ENCODE measurements around the gene ELMO1.

Gene ELMO1

GRCh38 chr7:37102518-37103137 is 346.0 kb downstream of the ELMO1 start:
- no peaks in the 10 kb centered on the region for H3K79me2 ChIP-seq (ENCODE audit: control insufficient read depth, low read length)
- H3K4me3 ChIP-seq (ENCODE audit: low read length): no peak overlapping the region
- H3F3A ChIP-seq (ENCODE audit: control insufficient read depth, insufficient read depth): no peaks in the 10 kb centered on the region
- no peaks in the 10 kb centered on the region for H3K36me3 ChIP-seq (ENCODE audit: control insufficient read depth, low read length)
- no peak overlapping the region for H3K27ac ChIP-seq (ENCODE audit: low read depth, low read length)
- no peak overlapping the region for H3K4me2 ChIP-seq (ENCODE audit: low read length)
- H4K20me1 ChIP-seq (ENCODE audit: control insufficient read depth, insufficient read depth, low read depth, low read length): no peaks in the 10 kb centered on the region
- no peaks in the 10 kb centered on the region for H3K27me3 ChIP-seq (ENCODE audit: control insufficient read depth, low read length)
- TF ChIP-seq EZH2phosphoT487 (IDR thresholded peaks at IDR 0.05; ENCODE audit: borderline replicate concordance, low read length) (no peak), CTCF (IDR thresholded peaks at IDR 0.05; ENCODE audit: low read depth, low read length, poor library complexity, severe bottlenecking) (no peak)
- H3K9me2 ChIP-seq (replicated peaks; ENCODE audit: control insufficient read depth, low read length): no peaks in the 10 kb centered on the region
- H3K4me1 ChIP-seq (ENCODE audit: control insufficient read depth, low read length): peaks cover 7% of the 10 kb centered on the region
- H3K9me3 ChIP-seq (ENCODE audit: control insufficient read depth, insufficient read depth, low read length): no peaks in the 10 kb centered on the region

- H4K20me1 ChIP-seq (ENCODE audit: control insufficient read depth, insufficient read depth, low read depth, low read length): no peaks in the 10 kb centered on the region
- H3F3A ChIP-seq (ENCODE audit: control insufficient read depth, insufficient read depth): no peaks in the 10 kb centered on the region
- H3K27ac ChIP-seq (ENCODE audit: low read depth, low read length): no peak overlapping the region
- no peaks in the 10 kb centered on the region for H3K9me2 ChIP-seq (replicated peaks; ENCODE audit: control insufficient read depth, low read length)
- no peaks in the 10 kb centered on the region for H3K9me3 ChIP-seq (ENCODE audit: control insufficient read depth, insufficient read depth, low read length)
- H3K4me1 ChIP-seq (ENCODE audit: control insufficient read depth, low read length): no peaks in the 10 kb centered on the region
- no peaks in the 10 kb centered on the region for H3K27me3 ChIP-seq (ENCODE audit: control insufficient read depth, low read length)
- H3K36me3 ChIP-seq (ENCODE audit: control insufficient read depth, low read length): no peaks in the 10 kb centered on the region; the same call in 1 of the 2 replicates
- H3K79me2 ChIP-seq (ENCODE audit: control insufficient read depth, low read length): no peaks in the 10 kb centered on the region
- H3K4me2 ChIP-seq (ENCODE audit: low read length): no peak overlapping the region
- TF ChIP-seq EZH2phosphoT487 (IDR thresholded peaks at IDR 0.05; ENCODE audit: borderline replicate concordance, low read length) (no peak), CTCF (IDR thresholded peaks at IDR 0.05; ENCODE audit: low read depth, low read length, poor library complexity, severe bottlenecking) (no peak)
- H3K4me3 ChIP-seq (ENCODE audit: low read length): no peak overlapping the region
Measured at GRCh38 chr7:37100735-37101331, 347.8 kb downstream of the ELMO1 start.

- TF ChIP-seq EZH2phosphoT487 (IDR thresholded peaks at IDR 0.05; ENCODE audit: borderline replicate concordance, low read length) (no peak), CTCF (IDR thresholded peaks at IDR 0.05; ENCODE audit: low read depth, low read length, poor library complexity, severe bottlenecking) (no peak)
- no peaks in the 10 kb centered on the region for H3K79me2 ChIP-seq (ENCODE audit: control insufficient read depth, low read length)
- no peaks in the 10 kb centered on the region for H3K9me3 ChIP-seq (ENCODE audit: control insufficient read depth, insufficient read depth, low read length)
- H4K20me1 ChIP-seq (ENCODE audit: control insufficient read depth, insufficient read depth, low read depth, low read length): no peaks in the 10 kb centered on the region
- H3F3A ChIP-seq (ENCODE audit: control insufficient read depth, insufficient read depth): no peaks in the 10 kb centered on the region
- no peak overlapping the region for H3K4me3 ChIP-seq (ENCODE audit: low read length)
- peaks cover 15% of the 10 kb centered on the region for H3K36me3 ChIP-seq (ENCODE audit: control insufficient read depth, low read length)
- H3K4me1 ChIP-seq (ENCODE audit: control insufficient read depth, low read length): no peaks in the 10 kb centered on the region
- no peak overlapping the region for H3K27ac ChIP-seq (ENCODE audit: low read depth, low read length)
- no peak overlapping the region for H3K4me2 ChIP-seq (ENCODE audit: low read length)
- H3K27me3 ChIP-seq (ENCODE audit: control insufficient read depth, low read length): no peaks in the 10 kb centered on the region
- H3K9me2 ChIP-seq (replicated peaks; ENCODE audit: control insufficient read depth, low read length): no peaks in the 10 kb centered on the region
Measured at GRCh38 chr7:37098762-37099161, 349.9 kb downstream of the ELMO1 start.
